CD4-positive, CD25-positive, alpha-beta regulatory T cell (primary cell): ENCODE measurements around the gene GAP43. TPM values are rescaled to one million over a fixed set of nuclear protein-coding genes. Genes with fewer than 3 reads are reported as not detected.
A peak's percentile ranks its signal among the peaks of the same experiment; 100 is the strongest.

ENCODE experiments used
- ATAC-seq, 2 donors: fragments of 150-1000 bp; cut with Tn5 transposase; one replicate each; pipeline ENCODE4 v1.10.0; 2021; ENCODE audit warnings: low read depth in 2 of 2, moderate number of reproducible peaks in 2 of 2, moderate library complexity in 1 of 2
- DNase-seq, 3 donors: peaks; one replicate each; pipeline versions ENCODE4 v3.0.0 to v3.0.0-alpha.2; 2012 to 2022; ENCODE audit warnings: mixed read lengths in 1 of 3
- H3K27ac ChIP-seq: one replicate; pipeline ENCODE4 v1.7.0; 2013; ENCODE audit warnings: mild to moderate bottlenecking, low read length; ENCODE audit not compliant: insufficient read depth, poor library complexity, severe bottlenecking
- H3K27me3 ChIP-seq: one replicate; pipeline ENCODE4 v1.7.0; 2013; ENCODE audit warnings: low read length; ENCODE audit not compliant: control insufficient read depth, insufficient read depth
- H3K36me3 ChIP-seq: one replicate; pipeline ENCODE4 v1.7.0; 2013; ENCODE audit warnings: mild to moderate bottlenecking, low read length, moderate library complexity; ENCODE audit not compliant: control insufficient read depth, insufficient read depth
- H3K4me1 ChIP-seq: 2 replicates; pipeline ENCODE4 v1.7.0; 2013; ENCODE audit warnings: mild to moderate bottlenecking, low read length; ENCODE audit not compliant: insufficient read depth, control insufficient read depth, poor library complexity, severe bottlenecking
- H3K4me3 ChIP-seq: one replicate; pipeline ENCODE4 v1.7.0; 2013; ENCODE audit warnings: low read depth, mild to moderate bottlenecking, low read length, moderate library complexity
- H3K9me3 ChIP-seq, 2 experiments: 1 replicate in 1 of 2; 2 replicates in 1 of 2; pipeline ENCODE4 v1.7.0; 2013; ENCODE audit warnings: low read length in 2 of 2, mild to moderate bottlenecking in 1 of 2, moderate library complexity in 1 of 2; ENCODE audit not compliant: control insufficient read depth in 2 of 2
- H3K27ac Mint-ChIP-seq, 3 donors: one replicate each; pipeline ENCODE4 v1.8.0; 2020 to 2022; ENCODE audit warnings: mild to moderate bottlenecking in 3 of 3, mixed read lengths in 3 of 3, moderate library complexity in 2 of 3
- H3K27me3 Mint-ChIP-seq: one replicate; pipeline ENCODE4 v1.8.0; 2022; ENCODE audit warnings: mild to moderate bottlenecking, mixed read lengths
- H3K36me3 Mint-ChIP-seq: one replicate; pipeline ENCODE4 v1.8.0; 2020; ENCODE audit warnings: mixed read lengths
- H3K4me1 Mint-ChIP-seq, 4 donors: one replicate each; pipeline ENCODE4 v1.8.0; 2020 to 2022; ENCODE audit warnings: mixed read lengths in 4 of 4, mild to moderate bottlenecking in 1 of 4
- H3K4me3 Mint-ChIP-seq, 4 donors: one replicate each; pipeline ENCODE4 v1.8.0; 2020 to 2022; ENCODE audit warnings: mild to moderate bottlenecking in 4 of 4, mixed read lengths in 4 of 4, moderate library complexity in 3 of 4
- H3K9me3 Mint-ChIP-seq, 7 donors: one replicate each; pipeline ENCODE4 v1.8.0; 2020 to 2022; ENCODE audit warnings: mixed read lengths in 7 of 7, mild to moderate bottlenecking in 3 of 7, moderate library complexity in 2 of 7
- polyA plus RNA-seq, 4 donors: library from polyadenylated mRNA; unstranded; fragments of 300-500 nt; fragmentation: Illumina TruSeq; gene quantifications; one replicate each; pipeline ENCODE4 v1.2.3, GENCODE V29; 2021
- total RNA-seq: library from RNA; stranded (reverse); gene quantifications from one replicate; pipeline ENCODE4 v1.2.3, GENCODE V29; 2022

The GAP43 gene
- total and polyA plus RNA-seq, 5 donors from 2014 or later: not detected

- peak; percentile 42 to 82 (median 62) for DNase-seq
- Histone ChIP-seq H3K27ac (peak overlapping the region; percentile 70), H3K27me3 (no peaks in the 10 kb centered on the region), H3K9me3 (no peaks in the 10 kb centered on the region), H3K4me1 (peaks cover 20% of the 10 kb centered on the region), H3K36me3 (no peaks in the 10 kb centered on the region), H3K4me3 (peak overlapping the region; percentile 82)
- Mint-ChIP-seq H3K4me1 (peaks cover 6 to 26% (median 13%) of the 10 kb centered on the region in 4 donors), H3K27me3 (peaks cover 28% of the 10 kb centered on the region), H3K27ac (peak overlapping the region; percentile 96 to 100 (median 97)), H3K36me3 (no peaks in the 10 kb centered on the region), H3K4me3 (peak overlapping the region; percentile 71 to 97 (median 91)), H3K9me3 (no peaks in the 10 kb centered on the region)
- ATAC-seq: peak; percentile 85 to 90
These were observed 35.2 kb downstream of the GAP43 start for GRCh38 chr3:115658337-115659181.

- Histone ChIP-seq H3K27me3 (no peaks in the 10 kb centered on the region), H3K9me3 (no peaks in the 10 kb centered on the region), H3K27ac (peak overlapping the region; percentile 70), H3K36me3 (no peaks in the 10 kb centered on the region), H3K4me1 (peaks cover 20% of the 10 kb centered on the region), H3K4me3 (peak overlapping the region; percentile 82)
- peak overlapping the region; percentile 95 to 97 (median 96) for H3K27ac Mint-ChIP-seq
- H3K4me3 Mint-ChIP-seq: peak overlapping the region; percentile 79 to 93 (median 90)
- ATAC-seq (no peak), DNase-seq (peak in 1 of 3 donors; percentile 36)
- peaks cover 6 to 26% (median 13%) of the 10 kb centered on the region in 4 donors for H3K4me1 Mint-ChIP-seq
- no peaks in the 10 kb centered on the region for H3K9me3 Mint-ChIP-seq
- peaks cover 27% of the 10 kb centered on the region for H3K27me3 Mint-ChIP-seq
- no peaks in the 10 kb centered on the region for H3K36me3 Mint-ChIP-seq
These were observed 36.2 kb downstream of the GAP43 start for GRCh38 chr3:115659253-115660220.

- no peaks in the 10 kb centered on the region for H3K9me3 ChIP-seq
- peaks cover 6 to 26% (median 13%) of the 10 kb centered on the region in 4 donors for H3K4me1 Mint-ChIP-seq
- H3K4me1 ChIP-seq: peaks cover 20% of the 10 kb centered on the region
- no peaks in the 10 kb centered on the region for H3K36me3 Mint-ChIP-seq
- no peaks in the 10 kb centered on the region for H3K36me3 ChIP-seq
- H3K9me3 Mint-ChIP-seq: peaks cover 0 to 2% (median 0%) of the 10 kb centered on the region in 7 donors
- no peak overlapping the region for H3K4me3 ChIP-seq
- peak overlapping the region; percentile 41 to 96 (median 57) for H3K27ac Mint-ChIP-seq
- no peaks in the 10 kb centered on the region for H3K27me3 ChIP-seq
- DNase-seq (no peak), ATAC-seq (no peak)
- no peak overlapping the region for H3K27ac ChIP-seq
- H3K27me3 Mint-ChIP-seq: peaks cover 32% of the 10 kb centered on the region
- H3K4me3 Mint-ChIP-seq: peak overlapping the region in 3 of 4 donors; percentile 2 to 79 (median 78)
These were observed 37.5 kb downstream of the GAP43 start for GRCh38 chr3:115660646-115661337.

DNA sequence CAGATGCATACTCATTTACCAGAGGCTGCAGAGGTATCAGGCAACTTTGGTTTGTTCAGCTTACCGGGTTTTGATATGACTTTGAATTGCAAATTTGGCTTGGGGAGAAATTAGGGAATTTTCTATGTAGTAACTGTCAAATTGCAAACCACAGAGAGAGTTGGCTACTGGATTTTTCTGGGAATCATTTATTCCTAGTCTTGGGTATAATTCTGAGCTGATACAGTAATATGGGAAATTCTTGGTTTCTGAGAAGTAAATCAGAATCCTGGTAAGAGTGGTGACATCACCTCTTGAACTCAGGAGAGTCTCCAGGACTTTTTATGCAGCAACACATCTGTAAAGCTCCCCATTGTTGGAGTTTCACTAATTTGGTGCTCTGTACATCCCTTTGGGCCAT is 39.0 kb downstream of the GAP43 start:
- Mint-ChIP-seq H3K36me3 (no peaks in the 10 kb centered on the region), H3K4me3 (no peak overlapping the region), H3K9me3 (peaks cover 0 to 2% (median 0%) of the 10 kb centered on the region in 7 donors), H3K27ac (no peak overlapping the region), H3K4me1 (peaks cover 6 to 21% (median 8%) of the 10 kb centered on the region in 4 donors), H3K27me3 (peaks cover 32% of the 10 kb centered on the region)
- ATAC-seq (no peak), DNase-seq (no peak)
- H3K36me3 ChIP-seq: no peaks in the 10 kb centered on the region
- no peaks in the 10 kb centered on the region for H3K9me3 ChIP-seq
- no peaks in the 10 kb centered on the region for H3K27me3 ChIP-seq
- peaks cover 18% of the 10 kb centered on the region for H3K4me1 ChIP-seq
- H3K27ac ChIP-seq: no peak overlapping the region
- H3K4me3 ChIP-seq: no peak overlapping the region

GRCh38 chr3:115663414-115663813 is 40.1 kb downstream of the GAP43 start:
- H3K36me3 Mint-ChIP-seq: no peaks in the 10 kb centered on the region
- H3K27me3 Mint-ChIP-seq: peaks cover 26% of the 10 kb centered on the region
- Histone ChIP-seq H3K4me1 (peaks cover 8% of the 10 kb centered on the region), H3K4me3 (no peak overlapping the region), H3K27ac (no peak overlapping the region), H3K9me3 (no peaks in the 10 kb centered on the region), H3K27me3 (no peaks in the 10 kb centered on the region), H3K36me3 (no peaks in the 10 kb centered on the region)
- ATAC-seq (no peak), DNase-seq (no peak)
- peaks cover 0 to 12% (median 3%) of the 10 kb centered on the region in 4 donors for H3K4me1 Mint-ChIP-seq
- no peak overlapping the region for H3K27ac Mint-ChIP-seq
- H3K9me3 Mint-ChIP-seq: peaks cover 0 to 2% (median 0%) of the 10 kb centered on the region in 7 donors
- peak overlapping the region in 1 of 4 donors; percentile 23 for H3K4me3 Mint-ChIP-seq

DNA sequence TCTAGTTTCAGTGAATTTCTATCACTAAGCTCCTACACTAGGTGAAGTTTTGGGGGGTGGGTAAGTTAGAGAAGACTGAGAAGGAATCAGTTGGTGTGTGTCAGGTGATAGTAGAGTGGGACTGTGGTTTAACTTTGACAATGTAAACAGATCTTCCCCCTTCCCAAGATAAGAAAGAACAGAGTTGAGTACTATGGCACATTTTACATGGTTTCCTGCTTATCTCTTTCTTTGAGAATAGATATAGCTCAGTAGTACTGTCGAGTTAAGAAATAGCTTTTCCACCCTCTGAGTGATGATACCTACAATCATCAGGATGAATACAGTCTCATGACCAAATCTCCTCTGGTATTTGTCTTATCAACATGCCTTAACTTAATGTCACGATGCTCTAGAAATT is 42.8 kb downstream of the GAP43 start:
- H3K4me1 Mint-ChIP-seq: no peaks in the 10 kb centered on the region
- H3K9me3 Mint-ChIP-seq: peaks cover 0 to 2% (median 0%) of the 10 kb centered on the region in 7 donors
- Histone ChIP-seq H3K9me3 (no peaks in the 10 kb centered on the region), H3K4me3 (no peak overlapping the region), H3K27me3 (no peaks in the 10 kb centered on the region), H3K27ac (no peak overlapping the region), H3K4me1 (no peaks in the 10 kb centered on the region), H3K36me3 (no peaks in the 10 kb centered on the region)
- no peak for ATAC-seq
- no peak overlapping the region for H3K27ac Mint-ChIP-seq
- peaks cover 14% of the 10 kb centered on the region for H3K27me3 Mint-ChIP-seq
- H3K4me3 Mint-ChIP-seq: no peak overlapping the region
- no peak for DNase-seq
- H3K36me3 Mint-ChIP-seq: no peaks in the 10 kb centered on the region
